ENCODE data around the gene UBE2M.

DNA sequence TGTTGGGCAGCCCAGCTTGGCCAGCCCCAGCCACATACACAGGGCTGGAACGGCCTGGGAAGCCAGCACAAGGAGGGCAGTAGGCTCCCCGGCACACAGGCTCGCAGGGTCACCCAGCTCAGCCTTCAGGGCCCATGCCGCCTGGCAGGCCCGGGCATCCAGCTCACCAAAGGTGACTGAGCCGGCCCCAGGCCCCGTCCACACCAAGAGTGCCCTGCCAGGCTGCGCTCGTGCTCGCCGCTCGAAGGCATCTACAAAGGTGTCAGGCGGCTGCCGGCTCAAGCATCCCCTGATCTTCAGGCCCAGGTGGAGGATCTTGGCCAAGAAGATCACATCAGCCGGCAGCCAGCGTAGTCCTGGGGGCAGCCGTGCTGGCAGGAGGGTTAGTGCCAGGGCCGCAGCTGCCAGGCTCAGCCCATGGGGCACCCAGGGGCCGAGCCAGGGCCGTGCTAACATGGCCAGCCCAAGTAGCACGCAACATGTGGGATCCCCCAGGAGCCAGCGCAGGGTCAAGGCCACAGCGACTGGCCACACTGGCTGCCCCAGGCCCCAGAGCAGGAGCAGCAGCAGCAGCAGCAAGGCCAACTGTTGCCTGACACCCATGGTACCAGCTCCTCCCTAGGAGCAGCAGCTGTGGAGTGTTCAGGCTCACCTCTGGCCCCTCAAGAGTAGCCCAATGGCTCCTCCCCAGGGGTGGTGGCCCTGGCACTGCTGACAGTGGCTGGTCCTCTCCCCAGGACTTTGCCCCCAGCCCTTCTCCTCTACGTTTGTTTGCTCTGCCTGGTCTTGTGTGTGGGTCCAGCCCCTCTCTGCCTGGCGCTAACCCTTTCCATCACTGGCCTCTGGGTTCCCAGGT is 46.8 kb downstream of the UBE2M start, which contains the start of gene SLC27A5:
- no peak for TF ChIP-seq CTCF (conservative IDR thresholded peaks at IDR 0.05 in 1 of 2, IDR thresholded peaks at IDR 0.05 in 1 of 2; ENCODE audit: extremely low read depth in 1 of 2, insufficient read depth in 1 of 2, low read depth in 1 of 2, low read length in 2 of 2)
- no peak for TF ChIP-seq EZH2 (IDR thresholded peaks at IDR 0.05; ENCODE audit: borderline replicate concordance, low read length)
